HUES48 (cell line): ENCODE results near the gene MICAL2.

ENCODE experiments used
- H3K27ac ChIP-seq: one replicate; pipeline ENCODE4 v1.7.0; 2013; ENCODE audit warnings: low read depth, low read length, inconsistent platforms
- H3K27me3 ChIP-seq: 2 replicates; pipeline ENCODE4 v1.6.1; 2013; ENCODE audit warnings: mild to moderate bottlenecking, low read length; ENCODE audit not compliant: control insufficient read depth, insufficient read depth
- H3K36me3 ChIP-seq: 2 replicates; pipeline ENCODE4 v1.6.1; 2013; ENCODE audit warnings: low read length; ENCODE audit not compliant: control insufficient read depth, insufficient read depth
- H3K4me1 ChIP-seq: 2 replicates; pipeline ENCODE4 v1.6.1; 2013; ENCODE audit warnings: mild to moderate bottlenecking, low read length; ENCODE audit not compliant: control insufficient read depth, insufficient read depth
- H3K4me3 ChIP-seq: 2 replicates; pipeline ENCODE4 v1.5.1; 2013; ENCODE audit warnings: mild to moderate bottlenecking, low read depth, low read length
- H3K9ac ChIP-seq: 2 replicates; pipeline ENCODE4 v1.6.1; 2013; ENCODE audit warnings: mild to moderate bottlenecking, low read depth, low read length, moderate library complexity
- H3K9me3 ChIP-seq: 2 replicates; pipeline ENCODE4 v1.6.1; 2013; ENCODE audit warnings: low read length; ENCODE audit not compliant: control insufficient read depth, insufficient read depth

Gene MICAL2

GRCh38 chr11:12209096-12209495 is 98.7 kb downstream of the MICAL2 start:
- Histone ChIP-seq H3K27me3 (no peaks in the 10 kb centered on the region), H3K9ac (no peak overlapping the region), H3K27ac (no peak overlapping the region), H3K4me1 (no peaks in the 10 kb centered on the region), H3K9me3 (no peaks in the 10 kb centered on the region), H3K4me3 (no peak overlapping the region), H3K36me3 (no peaks in the 10 kb centered on the region)

- H3K9me3 ChIP-seq = no peaks in the 10 kb centered on the region
- no peaks in the 10 kb centered on the region for H3K27me3 ChIP-seq
- H3K9ac ChIP-seq = no peak overlapping the region
- H3K27ac ChIP-seq = no peak overlapping the region
- peaks cover 4% of the 10 kb centered on the region; the same call in 1 of the 2 replicates for H3K4me1 ChIP-seq
- no peaks in the 10 kb centered on the region for H3K36me3 ChIP-seq
- H3K4me3 ChIP-seq = no peak overlapping the region
Measured at GRCh38 chr11:12210200-12210599, 99.8 kb downstream of the MICAL2 start.

GRCh38 chr11:12211331-12212065 is 101.1 kb downstream of the MICAL2 start:
- H3K9ac ChIP-seq = no peak overlapping the region
- H3K9me3 ChIP-seq = no peaks in the 10 kb centered on the region
- H3K36me3 ChIP-seq = no peaks in the 10 kb centered on the region
- peaks cover 7% of the 10 kb centered on the region for H3K4me1 ChIP-seq
- no peak overlapping the region for H3K4me3 ChIP-seq
- H3K27me3 ChIP-seq = no peaks in the 10 kb centered on the region
- H3K27ac ChIP-seq = no peak overlapping the region

- H3K4me1 ChIP-seq = peaks cover 7% of the 10 kb centered on the region
- H3K4me3 ChIP-seq = no peak overlapping the region
- H3K27me3 ChIP-seq = no peaks in the 10 kb centered on the region
- no peak overlapping the region for H3K9ac ChIP-seq
- no peaks in the 10 kb centered on the region for H3K36me3 ChIP-seq
- no peak overlapping the region for H3K27ac ChIP-seq
- no peaks in the 10 kb centered on the region for H3K9me3 ChIP-seq
Measured at GRCh38 chr11:12212174-12212820, 101.9 kb downstream of the MICAL2 start.

GRCh38 chr11:12212821-12213185 is 102.4 kb downstream of the MICAL2 start:
- Histone ChIP-seq H3K27me3 (no peaks in the 10 kb centered on the region), H3K9ac (no peak overlapping the region), H3K9me3 (no peaks in the 10 kb centered on the region), H3K4me1 (peaks cover 7% of the 10 kb centered on the region), H3K27ac (no peak overlapping the region), H3K36me3 (no peaks in the 10 kb centered on the region), H3K4me3 (no peak overlapping the region)

GRCh38 chr11:12213883-12214282 is 103.5 kb downstream of the MICAL2 start:
- no peaks in the 10 kb centered on the region for H3K27me3 ChIP-seq
- no peak overlapping the region for H3K27ac ChIP-seq
- no peak overlapping the region for H3K4me3 ChIP-seq
- peaks cover 7% of the 10 kb centered on the region for H3K4me1 ChIP-seq
- H3K9ac ChIP-seq = no peak overlapping the region
- no peaks in the 10 kb centered on the region for H3K9me3 ChIP-seq
- H3K36me3 ChIP-seq = no peaks in the 10 kb centered on the region

GRCh38 chr11:12214751-12215150 is 104.4 kb downstream of the MICAL2 start:
- H3K9ac ChIP-seq = no peak overlapping the region
- H3K27me3 ChIP-seq = no peaks in the 10 kb centered on the region
- no peaks in the 10 kb centered on the region for H3K36me3 ChIP-seq
- H3K4me1 ChIP-seq = peaks cover 7% of the 10 kb centered on the region
- H3K9me3 ChIP-seq = no peaks in the 10 kb centered on the region
- no peak overlapping the region for H3K27ac ChIP-seq
- H3K4me3 ChIP-seq = no peak overlapping the region

GRCh38 chr11:12215181-12215593 is 104.8 kb downstream of the MICAL2 start:
- no peak overlapping the region for H3K27ac ChIP-seq
- H3K9me3 ChIP-seq = no peaks in the 10 kb centered on the region
- H3K9ac ChIP-seq = no peak overlapping the region
- peaks cover 7% of the 10 kb centered on the region for H3K4me1 ChIP-seq
- no peak overlapping the region for H3K4me3 ChIP-seq
- no peaks in the 10 kb centered on the region for H3K27me3 ChIP-seq
- H3K36me3 ChIP-seq = no peaks in the 10 kb centered on the region

GRCh38 chr11:12216041-12216451 is 105.7 kb downstream of the MICAL2 start:
- Histone ChIP-seq H3K27ac (no peak overlapping the region), H3K4me3 (no peak overlapping the region), H3K4me1 (peaks cover 7% of the 10 kb centered on the region), H3K9ac (no peak overlapping the region), H3K36me3 (no peaks in the 10 kb centered on the region), H3K9me3 (no peaks in the 10 kb centered on the region), H3K27me3 (no peaks in the 10 kb centered on the region)

GRCh38 chr11:12216671-12217374 is 106.4 kb downstream of the MICAL2 start:
- Histone ChIP-seq H3K36me3 (no peaks in the 10 kb centered on the region), H3K27ac (no peak overlapping the region), H3K27me3 (no peaks in the 10 kb centered on the region), H3K4me3 (no peak overlapping the region), H3K4me1 (peaks cover 7% of the 10 kb centered on the region), H3K9ac (no peak overlapping the region), H3K9me3 (no peaks in the 10 kb centered on the region)

GRCh38 chr11:12217879-12218278 is 107.5 kb downstream of the MICAL2 start:
- H3K27ac ChIP-seq = no peak overlapping the region
- no peaks in the 10 kb centered on the region for H3K36me3 ChIP-seq
- H3K27me3 ChIP-seq = no peaks in the 10 kb centered on the region
- H3K9me3 ChIP-seq = no peaks in the 10 kb centered on the region
- no peak overlapping the region for H3K4me3 ChIP-seq
- H3K4me1 ChIP-seq = peaks cover 7% of the 10 kb centered on the region
- H3K9ac ChIP-seq = no peak overlapping the region
